ENCODE results near the gene TAS2R20.

Gene TAS2R20

GRCh38 chr12:10957741-10958140 is 40.4 kb downstream of the TAS2R20 start:
- DNase-seq: no peak

- DNase-seq: no peak
Observed at GRCh38 chr12:10956085-10956484, 42.0 kb downstream of the TAS2R20 start.

- no peak for DNase-seq
Observed at GRCh38 chr12:10952645-10953044, 45.5 kb downstream of the TAS2R20 start.
